ENCODE data around the gene SEC11C.
A peak's percentile ranks its signal among the peaks of the same experiment; 100 is the strongest.

Gene SEC11C

DNA sequence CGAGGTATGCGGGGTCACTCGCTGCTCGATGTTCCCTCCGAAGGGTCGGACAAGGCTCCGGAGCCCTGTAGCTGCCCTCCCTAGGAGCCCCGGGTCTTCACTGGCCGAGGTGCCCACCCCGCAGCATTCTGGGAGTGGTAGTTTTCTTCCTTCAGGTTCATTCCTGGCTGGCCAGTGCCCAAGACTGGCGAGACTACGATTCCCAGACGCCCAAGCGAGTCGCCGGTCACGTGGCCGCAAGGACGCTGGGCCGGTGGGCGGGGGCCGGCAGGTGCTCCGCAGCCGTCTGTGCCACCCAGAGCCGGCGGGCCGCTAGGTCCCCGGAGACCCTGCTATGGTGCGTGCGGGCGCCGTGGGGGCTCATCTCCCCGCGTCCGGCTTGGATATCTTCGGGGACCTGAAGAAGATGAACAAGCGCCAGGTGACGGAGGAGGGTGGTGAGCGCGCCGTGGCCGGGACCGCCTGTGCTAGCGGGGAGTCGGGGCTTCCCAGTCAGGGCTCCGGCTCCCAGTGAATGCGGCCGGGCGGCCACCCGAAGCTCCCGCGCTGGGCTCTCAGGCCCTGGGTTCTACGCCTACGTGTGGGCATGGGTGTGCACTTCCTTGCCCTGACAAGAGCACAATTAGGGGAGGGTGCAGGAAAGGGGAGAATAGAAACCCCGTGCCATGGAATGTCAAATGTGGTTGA is at the start of gene SEC11C:
TSS of gene SEC11C (plus strand) at position 270 of the 687 bp plus-strand sequence. CDS start at position 335, 65 bp downstream.
- DNase-seq: peak; percentile 96
- in situ Hi-C loops (cut with MboI; ENCODE audit: low pct_unique_long_range_greater_than_20kb, low sequenced_read_pairs): no loop called here

DNA sequence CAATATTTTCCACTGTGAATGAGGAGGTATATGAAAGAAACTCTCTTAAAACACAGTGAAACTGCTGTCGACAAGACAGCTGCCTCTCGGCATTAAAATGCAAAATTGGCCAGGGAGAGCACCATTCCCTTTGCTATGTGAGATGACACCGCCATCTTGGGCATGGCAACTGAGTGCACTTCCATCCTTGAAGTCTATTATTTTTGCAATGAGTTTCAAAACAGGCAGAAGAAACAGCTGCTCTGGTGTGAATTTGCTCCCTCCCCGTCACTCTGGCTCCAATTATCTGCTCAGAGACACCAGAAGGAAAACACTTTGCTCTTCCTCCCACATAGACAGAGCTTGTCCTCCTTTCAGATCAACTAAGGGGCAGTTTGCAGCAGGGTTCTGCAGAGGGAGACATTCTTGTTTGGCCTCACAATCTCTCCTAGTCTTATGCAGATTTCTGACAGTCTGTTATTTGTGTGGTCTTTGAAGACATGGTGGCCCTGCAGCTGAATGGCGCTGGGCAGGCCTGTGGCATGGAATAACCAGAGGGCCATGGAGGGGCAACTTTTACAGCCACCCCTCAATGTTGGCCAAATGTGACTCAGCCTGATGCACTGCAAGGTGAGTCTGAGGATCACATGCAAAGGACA is 48.6 kb upstream of the SEC11C start:
- no peak for DNase-seq
- in situ Hi-C loops (cut with MboI; ENCODE audit: low pct_unique_long_range_greater_than_20kb, low sequenced_read_pairs): no loop called here

DNA sequence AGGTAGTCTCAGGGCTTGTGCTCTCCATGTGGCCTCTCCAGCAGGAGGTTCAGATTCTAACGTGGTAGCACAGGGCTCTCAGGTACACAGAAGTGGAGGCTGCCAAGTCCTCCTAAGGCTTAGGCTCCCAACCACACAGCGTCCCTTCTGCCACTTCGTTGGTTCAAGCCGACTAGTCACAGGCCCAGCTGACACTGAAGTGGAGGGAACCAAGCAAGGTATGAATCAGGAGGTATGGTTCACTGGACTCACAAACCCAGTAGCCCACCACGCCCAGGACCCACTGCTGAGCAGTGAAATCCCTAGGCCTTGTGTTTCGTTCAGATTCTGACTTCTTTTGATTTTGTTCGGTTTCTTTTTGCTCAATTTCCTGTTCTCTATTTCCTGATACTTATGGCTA is 46.0 kb upstream of the SEC11C start:
- in situ Hi-C loops (cut with MboI; ENCODE audit: low pct_unique_long_range_greater_than_20kb, low sequenced_read_pairs): no loop called here

DNA sequence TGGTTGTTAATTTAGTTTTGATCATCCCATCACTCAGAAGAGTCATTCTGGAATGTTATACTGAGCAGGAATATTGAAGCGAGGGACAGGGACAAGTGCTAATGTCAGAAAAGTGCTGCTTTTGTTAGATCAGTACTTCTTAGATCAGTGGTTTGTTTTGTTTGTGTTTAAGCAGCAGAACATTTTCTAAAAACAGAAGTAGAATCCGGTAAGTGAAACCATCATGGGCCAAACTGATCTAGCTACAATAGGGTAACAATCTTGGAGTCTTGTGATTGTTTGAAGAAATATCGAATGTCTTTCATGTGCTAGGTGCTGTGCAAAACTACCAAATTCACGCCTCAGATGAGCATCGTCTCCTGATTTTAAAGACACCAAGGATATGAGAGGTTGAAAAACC is 45.1 kb upstream of the SEC11C start:
- in situ Hi-C loops (cut with MboI; ENCODE audit: low pct_unique_long_range_greater_than_20kb, low sequenced_read_pairs): no loop called here
- no peak for DNase-seq

More for the DNA sequence above, 46.0 kb upstream of the SEC11C start:
- no peak for DNase-seq

DNA sequence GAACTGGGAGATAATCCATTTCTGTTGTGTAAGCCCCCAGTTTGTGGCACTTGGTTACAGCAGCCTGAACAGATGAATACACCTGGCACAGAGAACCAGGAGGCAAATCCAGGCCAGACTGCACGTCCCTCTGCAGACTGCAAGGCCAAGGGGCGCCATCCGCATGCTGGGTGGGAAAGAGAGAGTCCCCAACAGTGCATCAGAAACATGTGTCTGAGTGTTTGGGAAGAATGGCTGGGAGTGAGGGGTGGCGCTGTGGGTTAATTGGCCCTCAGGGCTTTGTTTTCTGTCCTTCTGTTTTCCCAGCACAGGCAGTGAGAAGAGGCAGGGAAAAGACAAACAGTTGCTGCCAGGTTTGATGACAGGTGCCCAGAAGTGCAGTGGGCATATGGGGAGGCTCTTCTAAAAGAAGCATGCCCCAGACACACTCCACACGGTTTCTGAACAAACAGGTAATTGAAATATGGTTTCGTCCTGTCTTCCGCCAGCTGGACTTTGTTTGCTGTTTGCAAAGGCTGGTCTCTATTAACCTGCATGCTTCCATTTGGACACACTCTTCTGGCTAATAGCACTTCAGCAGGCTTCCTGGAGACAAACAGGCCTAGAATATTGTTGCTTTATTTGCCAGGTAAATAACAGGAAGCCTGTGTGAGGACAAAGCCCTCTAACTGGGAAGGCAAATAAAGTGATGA is 43.4 kb upstream of the SEC11C start:
- no peak for DNase-seq
- in situ Hi-C loops (cut with MboI; ENCODE audit: low pct_unique_long_range_greater_than_20kb, low sequenced_read_pairs): no loop called here

DNA sequence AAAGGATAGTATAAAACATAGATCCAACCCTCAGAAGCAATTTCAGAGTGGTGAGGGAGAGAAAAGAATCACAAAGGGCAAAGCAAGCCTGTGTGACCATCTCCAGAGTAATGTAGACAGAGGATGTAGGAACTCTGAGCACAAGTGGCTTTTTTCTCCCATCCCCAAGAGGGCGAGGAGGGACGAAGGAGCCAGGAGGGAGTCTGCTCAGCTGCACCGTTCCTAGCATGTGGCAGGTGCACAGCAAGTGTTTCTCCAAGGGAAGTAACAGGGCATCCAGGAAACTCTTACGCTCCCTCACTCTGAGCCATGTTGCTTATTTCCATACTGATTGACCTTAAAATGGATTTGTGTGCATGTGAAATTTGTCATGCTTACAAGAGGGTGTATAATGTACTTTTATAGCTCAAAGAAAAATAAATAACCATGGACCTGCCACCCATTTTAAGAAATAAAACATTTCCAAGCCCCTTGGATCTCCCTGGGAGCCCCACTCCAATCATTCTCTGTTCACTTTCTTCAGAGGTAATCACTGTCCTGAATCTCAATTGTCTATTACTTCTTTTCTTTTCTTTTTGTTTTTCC is 37.8 kb upstream of the SEC11C start:
- DNase-seq: no peak
- in situ Hi-C loops (cut with MboI; ENCODE audit: low pct_unique_long_range_greater_than_20kb, low sequenced_read_pairs): no loop called here

DNA sequence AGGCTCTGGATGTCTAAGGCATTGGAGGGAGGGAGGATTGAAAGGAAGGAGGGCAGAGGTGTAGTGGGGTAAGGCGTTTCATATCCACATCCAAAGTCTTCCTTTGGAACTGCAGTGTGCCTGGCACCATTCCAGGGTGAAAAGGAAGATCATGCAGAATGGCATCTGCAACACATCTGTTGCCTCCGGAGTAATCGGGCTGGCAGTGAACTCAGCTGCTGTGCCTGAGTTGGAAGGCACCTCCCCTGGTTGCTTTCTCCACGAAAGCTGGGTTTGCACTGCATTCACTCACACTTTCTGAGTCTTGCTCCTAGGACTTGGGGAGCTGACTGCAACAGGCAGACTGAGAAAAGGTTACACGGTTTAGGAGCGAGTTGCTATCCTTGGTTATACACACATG is 30.3 kb upstream of the SEC11C start:
- no peak for DNase-seq
- in situ Hi-C loops (cut with MboI; ENCODE audit: low pct_unique_long_range_greater_than_20kb, low sequenced_read_pairs): no loop called here

DNA sequence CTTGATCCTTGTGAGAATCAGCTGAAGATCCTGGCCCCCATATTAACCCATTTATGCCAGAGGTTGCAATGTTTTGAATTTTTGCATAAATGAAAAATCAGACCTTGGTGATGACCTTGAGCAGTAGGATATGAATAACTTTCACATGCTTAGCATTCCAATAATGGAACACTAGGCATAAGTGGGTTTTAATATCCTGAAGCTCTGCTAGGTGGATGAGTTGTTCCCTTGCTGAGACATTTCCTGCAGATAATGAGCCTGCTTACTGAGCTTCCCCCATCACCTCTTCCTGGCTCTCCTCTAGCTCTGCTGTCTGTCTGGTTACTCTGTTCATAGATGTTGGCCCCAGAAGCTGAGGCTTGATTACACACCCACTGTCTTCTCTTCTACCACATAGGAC is 25.5 kb upstream of the SEC11C start:
- in situ Hi-C loops (cut with MboI; ENCODE audit: low pct_unique_long_range_greater_than_20kb, low sequenced_read_pairs): no loop called here

DNA sequence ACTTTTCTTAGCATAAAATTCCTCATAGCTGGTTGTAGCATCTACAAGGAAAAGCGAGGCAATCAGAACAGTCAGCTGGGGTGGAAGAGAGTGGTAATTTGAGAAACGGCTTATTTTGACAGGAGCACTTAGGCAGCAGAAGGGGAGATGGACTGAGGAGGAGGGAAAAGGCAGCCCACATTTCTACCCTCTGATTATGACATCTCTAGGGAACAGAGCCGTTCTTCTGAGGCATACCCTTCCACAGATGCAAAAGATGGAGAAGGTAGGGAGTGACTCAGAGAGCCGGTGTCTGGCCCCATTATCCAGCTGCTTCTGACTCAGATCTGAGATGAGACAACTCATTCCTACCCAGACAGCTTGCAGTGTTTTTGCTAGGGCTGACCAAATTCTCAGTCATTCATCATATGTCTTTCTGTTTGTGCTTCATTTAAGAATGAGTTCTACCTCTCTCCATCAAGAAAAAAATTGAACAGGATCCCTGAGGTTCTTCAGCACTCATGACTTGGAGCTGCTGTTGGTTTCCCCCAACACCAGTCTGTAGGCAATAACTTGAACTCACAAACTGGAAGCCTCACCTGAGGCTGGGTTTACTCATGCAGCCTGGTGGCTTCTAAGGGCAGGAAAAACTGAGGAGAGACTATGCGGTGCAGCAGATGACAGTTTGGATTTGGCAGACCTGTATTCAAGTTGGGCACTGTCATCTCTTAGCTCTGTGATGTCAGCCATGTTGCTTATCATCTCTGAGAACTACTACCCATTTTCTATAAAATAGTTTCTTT is 15.9 kb upstream of the SEC11C start:
- in situ Hi-C loops (cut with MboI; ENCODE audit: low pct_unique_long_range_greater_than_20kb, low sequenced_read_pairs): no loop called here
- DNase-seq: no peak

More for the DNA sequence above, 25.5 kb upstream of the SEC11C start:
- DNase-seq: no peak

DNA sequence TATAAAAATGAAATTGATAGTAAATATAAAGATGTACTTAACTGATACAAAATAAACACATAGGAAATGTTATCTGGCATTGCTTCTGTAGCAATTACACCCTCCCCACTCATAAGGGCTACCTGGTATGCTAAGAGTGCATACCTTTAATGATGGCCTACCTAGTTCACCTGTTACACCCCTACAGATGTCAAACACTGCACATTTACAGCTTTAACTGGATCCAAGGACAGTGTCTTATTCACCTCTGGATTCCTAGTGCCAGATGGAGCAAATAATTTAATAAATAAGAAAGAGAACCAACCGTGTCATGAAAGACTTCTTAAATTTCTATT is 15.3 kb upstream of the SEC11C start:
- no peak for DNase-seq
- in situ Hi-C loops (cut with MboI; ENCODE audit: low pct_unique_long_range_greater_than_20kb, low sequenced_read_pairs): no loop called here

DNA sequence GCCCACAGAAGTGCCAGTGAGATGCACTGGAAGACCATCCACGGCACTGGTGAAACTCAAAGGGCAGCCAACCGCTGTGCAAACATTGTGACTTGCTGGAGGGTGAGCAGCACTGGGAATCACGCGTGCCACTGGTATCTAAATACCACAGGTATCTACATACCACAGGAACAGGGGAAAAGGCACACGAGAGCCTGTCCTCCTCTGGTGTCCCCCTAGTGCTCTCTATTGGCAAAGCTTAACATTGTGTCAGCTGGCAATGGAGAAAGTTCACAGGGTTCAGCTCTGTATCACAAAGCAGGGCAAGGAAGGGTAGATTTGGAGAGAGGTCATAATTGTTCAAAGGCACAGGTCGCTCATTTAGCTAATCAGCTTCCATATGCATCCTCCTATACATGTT is 12.6 kb upstream of the SEC11C start:
- no peak for DNase-seq
- in situ Hi-C loops (cut with MboI; ENCODE audit: low pct_unique_long_range_greater_than_20kb, low sequenced_read_pairs): no loop called here

DNA sequence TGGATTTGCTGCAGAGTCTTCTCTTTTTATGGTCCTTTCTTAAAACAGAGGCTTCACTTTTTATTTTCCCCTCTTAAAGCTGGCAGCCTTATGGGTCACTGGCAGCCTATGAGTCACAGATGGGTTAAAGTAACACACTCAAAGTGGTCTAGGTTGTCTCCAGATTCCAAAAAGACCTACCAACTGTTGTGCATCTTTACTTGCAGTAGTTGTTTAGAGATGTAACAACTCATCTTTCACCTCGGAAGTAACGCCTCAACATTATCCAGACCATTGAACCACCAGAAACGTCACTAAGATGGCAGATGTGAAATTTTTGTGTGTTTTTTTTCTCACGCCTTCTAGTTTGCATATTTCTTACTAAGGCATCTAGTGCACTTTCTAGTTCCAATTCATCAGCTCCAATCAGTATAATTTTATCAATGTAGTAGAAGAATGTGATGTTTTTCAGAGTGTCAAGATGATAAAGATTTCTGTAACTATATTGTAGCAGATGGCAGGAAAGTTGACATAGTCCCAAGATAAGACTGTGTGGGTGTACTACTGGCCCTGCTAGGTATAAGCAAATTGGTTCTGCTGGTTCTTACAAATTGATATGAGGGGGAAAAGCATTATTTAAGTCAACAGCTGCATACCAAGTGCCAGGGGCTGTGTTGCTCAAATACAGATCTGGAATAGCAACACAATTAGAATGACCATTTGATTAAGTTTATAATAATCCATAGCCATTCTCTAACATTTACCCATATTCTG is 9.6 kb upstream of the SEC11C start:
- in situ Hi-C loops (cut with MboI; ENCODE audit: low pct_unique_long_range_greater_than_20kb, low sequenced_read_pairs): no loop called here
- DNase-seq: no peak

DNA sequence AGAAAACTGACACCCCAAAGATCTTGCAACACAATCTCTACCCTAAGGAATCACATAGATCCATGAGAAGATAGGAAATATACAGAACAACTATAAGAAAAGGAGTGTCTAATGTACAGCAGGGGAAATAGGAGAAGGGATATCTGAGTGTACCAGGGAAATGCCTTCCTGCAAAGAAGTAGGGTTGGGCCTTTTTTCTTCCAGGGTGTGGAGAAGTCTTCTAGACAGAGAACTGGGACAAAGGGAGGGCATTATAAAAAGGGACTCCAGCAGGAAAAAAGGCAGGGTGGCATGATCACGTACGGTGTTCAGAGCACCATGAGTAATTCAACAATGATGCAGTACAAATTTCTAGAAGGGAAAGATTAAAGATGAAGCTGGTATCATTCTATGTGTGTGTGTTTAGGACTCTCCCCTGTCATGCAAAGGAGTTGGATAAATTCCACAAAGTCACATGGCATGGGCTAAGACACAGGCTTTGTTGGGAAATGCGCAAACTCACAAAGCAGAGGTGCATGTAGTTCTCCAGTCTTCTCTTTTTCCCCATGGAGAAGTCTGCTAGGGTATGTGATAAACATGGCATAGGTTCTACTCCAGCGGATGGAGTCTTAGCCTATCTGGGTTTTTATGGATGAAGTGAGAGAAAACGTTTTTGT is 6.7 kb upstream of the SEC11C start:
- in situ Hi-C loops (cut with MboI; ENCODE audit: low pct_unique_long_range_greater_than_20kb, low sequenced_read_pairs): no loop called here
- no peak for DNase-seq

DNA sequence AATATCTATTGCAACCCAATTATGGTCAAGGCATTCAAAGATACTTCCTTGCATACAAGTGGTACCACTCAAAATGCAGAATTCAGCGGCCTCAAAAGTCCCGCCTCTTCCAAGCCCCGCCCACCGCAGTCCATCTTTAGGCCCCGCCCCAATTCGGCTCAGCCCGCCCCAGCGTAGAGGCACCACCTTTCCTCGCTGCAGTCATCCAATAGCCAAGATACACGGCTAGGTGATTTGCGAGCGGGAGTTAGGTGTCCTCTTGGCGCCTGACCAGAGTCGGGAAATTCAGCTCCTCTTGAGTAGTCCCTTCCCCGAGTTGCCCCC is 431 bp upstream of the SEC11C start:
- peak; percentile 93 for DNase-seq
- in situ Hi-C loops (cut with MboI; ENCODE audit: low pct_unique_long_range_greater_than_20kb, low sequenced_read_pairs): no loop called here

DNA sequence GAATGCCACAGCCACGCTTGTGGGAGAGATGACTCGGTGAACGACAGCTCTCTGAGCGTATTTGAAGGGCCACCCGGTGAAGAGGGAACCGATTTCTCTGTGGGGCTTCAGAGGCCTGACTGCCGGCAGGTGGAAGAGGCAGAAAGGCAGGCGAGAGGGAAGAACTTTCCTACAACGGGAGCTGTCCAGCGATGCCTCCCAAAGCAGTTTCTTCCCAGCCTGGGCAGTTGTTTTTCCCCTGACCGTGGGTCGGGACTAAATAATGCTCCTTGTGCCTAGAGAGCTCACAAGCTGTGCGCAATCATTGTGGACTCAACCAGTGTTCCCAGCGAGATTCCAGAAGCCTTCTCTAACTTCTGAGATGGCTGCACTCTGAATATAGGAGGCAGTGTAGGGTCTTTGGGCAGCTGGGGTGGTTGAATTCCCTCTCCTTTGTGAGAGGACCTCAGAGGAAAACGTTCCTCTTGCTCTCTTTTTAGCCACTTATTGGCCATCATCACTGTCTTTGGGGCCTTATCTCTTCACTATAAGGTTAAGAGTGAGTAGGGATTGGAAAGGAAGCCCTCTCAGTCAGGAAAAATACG is 710 bp downstream of the SEC11C start:
- no peak for DNase-seq

DNA sequence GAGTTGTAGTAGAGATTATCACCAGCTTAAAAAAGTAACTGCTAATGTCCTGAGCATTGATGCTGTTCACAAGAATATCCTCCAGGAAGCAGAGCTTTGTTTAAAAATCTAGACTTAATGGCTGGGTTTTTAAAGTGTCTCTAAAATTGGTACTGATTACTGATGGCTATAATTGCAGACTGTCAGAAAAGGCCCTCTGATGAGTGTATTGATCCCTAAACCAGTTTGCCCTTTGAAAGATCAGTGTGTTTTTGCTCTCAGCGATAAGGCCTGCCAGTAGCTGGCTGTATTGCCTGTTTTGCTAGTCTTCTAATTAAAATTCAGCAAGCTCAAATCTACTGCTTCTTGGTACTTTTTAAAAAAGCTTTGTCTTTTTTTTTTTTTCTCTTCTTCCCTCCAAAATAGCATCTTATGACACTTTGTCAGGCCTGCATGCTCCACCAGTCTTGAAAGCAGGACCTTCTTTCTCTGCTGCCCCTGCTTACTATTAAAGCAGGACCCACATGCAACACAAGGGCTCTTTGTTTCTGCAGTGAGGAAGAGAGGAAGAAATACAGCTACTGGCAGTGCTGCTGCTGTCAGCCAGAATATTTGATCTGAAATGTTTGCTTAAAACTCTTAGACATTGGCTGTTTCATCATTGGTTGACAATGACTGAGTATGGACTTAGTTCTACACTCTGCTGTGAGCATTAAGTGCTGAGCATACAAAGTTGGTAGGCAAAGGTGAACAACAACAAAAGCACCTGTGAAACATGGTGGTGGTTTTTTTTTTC is 1.8 kb downstream of the SEC11C start:
- in situ Hi-C loops (cut with MboI; ENCODE audit: low pct_unique_long_range_greater_than_20kb, low sequenced_read_pairs): no loop called here
- DNase-seq: no peak

More for the DNA sequence above, 710 bp downstream of the SEC11C start:
- in situ Hi-C loops (cut with MboI; ENCODE audit: low pct_unique_long_range_greater_than_20kb, low sequenced_read_pairs): no loop called here

DNA sequence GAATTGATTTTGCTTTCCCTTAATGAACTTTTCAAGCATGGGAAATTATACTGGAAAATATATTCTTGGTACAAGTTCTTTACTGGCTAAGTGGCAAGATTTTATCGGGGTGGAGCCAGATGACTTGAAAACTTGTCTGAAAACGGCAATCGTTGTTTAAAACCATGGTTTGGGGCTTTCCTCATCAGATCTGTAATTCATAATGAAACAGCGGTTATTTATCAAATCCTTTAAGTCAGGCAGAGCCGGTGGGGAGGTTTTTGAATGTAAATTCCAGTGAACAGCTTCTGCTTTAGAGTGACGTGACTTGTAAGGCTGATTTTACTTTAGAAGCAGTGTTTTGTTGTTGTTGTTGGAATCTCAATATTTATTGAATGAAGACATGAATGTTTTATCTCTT is 2.6 kb downstream of the SEC11C start:
- in situ Hi-C loops (cut with MboI; ENCODE audit: low pct_unique_long_range_greater_than_20kb, low sequenced_read_pairs): no loop called here
- DNase-seq: no peak
